Mesodermal cell (in vitro differentiated cells): ENCODE results near the gene PCID2.

Source experiments
- H3K27ac ChIP-seq: 2 replicates; pipeline ENCODE4 v1.7.0; 2013; ENCODE audit warnings: mild to moderate bottlenecking, low read depth, low read length, moderate library complexity; ENCODE audit not compliant: severe bottlenecking
- H3K36me3 ChIP-seq: 2 replicates; pipeline ENCODE4 v1.7.1; 2013; ENCODE audit warnings: mild to moderate bottlenecking, low read length, moderate library complexity; ENCODE audit not compliant: control insufficient read depth, insufficient read depth
- H3K4me1 ChIP-seq: one replicate; pipeline ENCODE4 v1.7.1; 2013; ENCODE audit warnings: mild to moderate bottlenecking, low read length; ENCODE audit not compliant: insufficient read depth, control insufficient read depth, poor library complexity, severe bottlenecking
- H3K4me3 ChIP-seq: 2 replicates; pipeline ENCODE4 v1.7.0; 2013; ENCODE audit warnings: low read length, control low read depth, mild to moderate bottlenecking; ENCODE audit not compliant: insufficient read depth, poor library complexity, severe bottlenecking; ENCODE audit errors: extremely low read depth
- H3K9me3 ChIP-seq: 2 replicates; pipeline ENCODE4 v1.7.1; 2013; ENCODE audit warnings: mild to moderate bottlenecking, low read length, moderate library complexity; ENCODE audit not compliant: control insufficient read depth
- WGBS, 2 experiments: methylation state at CpG; one replicate each; pipeline ENCODE4 v1.1.5; 2013; ENCODE audit warnings: missing lambda C conversion rate in 2 of 2; ENCODE audit not compliant: insufficient coverage in 2 of 2; 5-methylcytosine and 5-hydroxymethylcytosine counted together

PCID2 gene

GRCh38 chr13:113176280-113176679 is 32.2 kb downstream of the PCID2 start:
- H3K9me3 ChIP-seq = no peaks in the 10 kb centered on the region

GRCh38 chr13:113172419-113172926 is 36.0 kb downstream of the PCID2 start:
- 94 to 98% methylated on average over 11 to 13 of the region's 13 CpGs for WGBS, 2 experiments
- H3K36me3 ChIP-seq = peaks cover 66% of the 10 kb centered on the region

More at GRCh38 chr13:113176280-113176679, 32.2 kb downstream of the PCID2 start:
- no peak overlapping the region for H3K27ac ChIP-seq
- no peak overlapping the region for H3K4me3 ChIP-seq
- peaks cover 34% of the 10 kb centered on the region for H3K4me1 ChIP-seq
- WGBS, 2 experiments = 93 to 100% methylated on average over 3 of the region's 5 CpGs
- H3K36me3 ChIP-seq = peaks cover 76% of the 10 kb centered on the region

DNA sequence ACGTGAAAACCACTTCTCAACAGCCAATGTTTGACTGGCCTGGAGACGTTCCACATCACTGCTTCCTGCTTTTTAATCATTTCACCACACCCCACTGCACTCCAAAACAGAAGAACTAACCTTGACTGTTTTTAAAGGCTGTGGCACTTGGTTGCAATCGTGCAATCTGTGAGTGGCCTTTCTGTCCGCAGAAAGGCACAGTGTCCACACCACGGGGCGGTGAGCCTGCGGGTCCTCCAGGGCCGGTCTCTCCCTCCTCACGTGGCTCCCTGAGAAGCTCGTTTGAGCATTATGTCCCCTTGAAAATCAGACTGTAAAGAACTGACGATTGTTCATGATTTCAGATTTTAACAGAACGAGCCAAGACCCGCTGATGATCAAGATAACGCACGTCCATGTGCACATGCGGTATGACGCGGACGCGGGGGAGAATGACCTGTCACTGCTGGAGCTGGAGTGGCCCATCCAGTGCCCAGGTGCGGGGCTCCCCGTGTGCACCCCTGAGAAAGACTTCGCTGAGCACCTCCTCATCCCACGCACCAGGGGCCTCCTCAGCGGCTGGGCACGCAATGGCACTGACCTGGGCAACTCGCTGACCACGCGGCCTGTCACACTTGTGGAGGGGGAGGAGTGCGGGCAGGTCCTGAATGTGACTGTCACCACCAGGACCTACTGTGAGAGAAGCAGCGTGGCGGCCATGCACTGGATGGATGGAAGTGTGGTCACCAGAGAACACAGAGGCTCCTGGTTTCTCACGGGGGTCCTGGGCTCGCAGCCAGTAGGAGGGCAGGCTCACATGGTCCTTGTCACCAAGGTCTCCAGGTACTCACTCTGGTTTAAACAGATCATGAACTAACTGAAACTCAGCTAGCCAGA is 37.0 kb downstream of the PCID2 start:
- WGBS, 2 experiments = 95% methylated on average over 32 to 34 of the region's 34 CpGs
- H3K4me3 ChIP-seq = no peak overlapping the region
- no peaks in the 10 kb centered on the region for H3K9me3 ChIP-seq
- H3K36me3 ChIP-seq = peaks cover 63% of the 10 kb centered on the region
- no peak overlapping the region for H3K27ac ChIP-seq
- H3K4me1 ChIP-seq = peaks cover 7% of the 10 kb centered on the region

More at GRCh38 chr13:113172419-113172926, 36.0 kb downstream of the PCID2 start:
- no peak overlapping the region for H3K4me3 ChIP-seq
- H3K4me1 ChIP-seq = peaks cover 12% of the 10 kb centered on the region
- no peaks in the 10 kb centered on the region for H3K9me3 ChIP-seq
- H3K27ac ChIP-seq = no peak overlapping the region

DNA sequence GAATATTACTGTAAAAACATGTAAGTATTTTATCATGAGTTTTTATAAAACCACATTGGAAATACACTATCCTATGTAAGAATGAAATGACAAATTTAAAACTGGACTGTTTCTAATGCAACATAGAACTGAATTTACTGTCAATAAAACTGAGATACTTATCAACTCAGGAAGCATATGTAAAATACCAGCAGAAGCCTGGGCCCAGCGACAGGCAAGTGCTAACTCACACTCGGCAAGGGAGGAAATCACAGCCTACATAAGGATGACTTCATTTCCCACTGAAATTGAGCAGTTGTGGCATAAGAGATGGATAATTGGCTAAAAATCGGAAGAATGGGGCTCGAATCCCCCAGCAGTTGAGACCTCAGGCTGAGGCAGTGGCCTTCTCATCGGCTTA is 38.0 kb downstream of the PCID2 start:
- Histone ChIP-seq H3K4me3 (no peak overlapping the region), H3K36me3 (peaks cover 54% of the 10 kb centered on the region), H3K27ac (no peak overlapping the region), H3K9me3 (no peaks in the 10 kb centered on the region), H3K4me1 (peaks cover 7% of the 10 kb centered on the region)
- WGBS, 2 experiments = 92 to 100% methylated on average over 3 of the region's 5 CpGs

GRCh38 chr13:113169277-113170272 is 38.9 kb downstream of the PCID2 start:
- Histone ChIP-seq H3K27ac (peak overlapping the region; percentile 5), H3K4me3 (no peak overlapping the region), H3K36me3 (peaks cover 45% of the 10 kb centered on the region), H3K4me1 (peaks cover 7% of the 10 kb centered on the region), H3K9me3 (no peaks in the 10 kb centered on the region)
- 90 to 93% methylated on average over 7 to 9 of the region's 13 CpGs for WGBS, 2 experiments

DNA sequence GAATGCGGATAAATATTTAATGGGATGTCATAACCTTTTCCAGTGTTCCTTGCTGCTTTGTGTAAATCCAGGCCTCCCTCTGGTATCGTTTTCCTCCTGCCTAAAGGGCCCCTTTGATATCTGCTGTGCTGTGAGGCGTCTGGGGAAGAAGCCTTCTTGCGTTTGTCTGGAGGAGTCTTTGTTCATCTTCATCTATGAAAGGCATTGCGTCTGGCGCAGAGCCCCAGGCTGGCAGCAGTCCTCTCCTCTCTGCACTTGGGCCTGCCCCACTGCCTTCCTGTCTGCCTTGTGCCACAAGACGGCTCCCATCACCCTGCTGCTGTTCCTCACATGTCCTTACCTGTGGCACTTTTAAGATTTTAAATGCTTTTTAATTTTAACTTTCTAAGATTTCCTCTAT is 40.3 kb downstream of the PCID2 start:
- WGBS, 2 experiments = 97 to 100% methylated on average over 5 of the region's 7 CpGs
- H3K27ac ChIP-seq = no peak overlapping the region
- no peak overlapping the region for H3K4me3 ChIP-seq
- H3K9me3 ChIP-seq = no peaks in the 10 kb centered on the region
- peaks cover 45% of the 10 kb centered on the region for H3K36me3 ChIP-seq
- peaks cover 7% of the 10 kb centered on the region for H3K4me1 ChIP-seq

DNA sequence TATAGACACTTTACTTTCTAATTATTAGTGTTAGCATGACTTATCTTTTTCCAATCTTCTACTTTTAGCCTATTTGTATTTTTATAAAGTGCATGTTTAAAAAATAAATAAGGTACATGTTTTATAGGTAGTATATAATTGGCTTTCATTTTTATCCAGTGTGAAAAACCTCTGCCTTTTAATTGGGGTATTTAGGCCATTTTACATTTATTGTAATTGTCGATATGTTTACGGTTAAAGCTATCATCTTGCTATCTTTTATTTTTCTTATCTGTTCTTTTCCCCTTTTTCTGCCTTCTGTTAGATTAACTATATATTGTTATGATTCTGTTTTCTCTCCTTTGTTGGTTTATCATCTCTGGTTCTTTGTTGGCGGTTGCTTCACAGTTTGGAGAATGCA is 40.9 kb downstream of the PCID2 start:
- H3K36me3 ChIP-seq = peaks cover 39% of the 10 kb centered on the region
- H3K27ac ChIP-seq = no peak overlapping the region
- H3K9me3 ChIP-seq = no peaks in the 10 kb centered on the region
- peaks cover 7% of the 10 kb centered on the region for H3K4me1 ChIP-seq
- WGBS, 2 experiments = no CpG with 5 or more reads among the region's 3 CpGs
- no peak overlapping the region for H3K4me3 ChIP-seq

GRCh38 chr13:113167155-113167554 is 41.3 kb downstream of the PCID2 start:
- Histone ChIP-seq H3K4me1 (peaks cover 7% of the 10 kb centered on the region), H3K9me3 (no peaks in the 10 kb centered on the region), H3K36me3 (peaks cover 35% of the 10 kb centered on the region), H3K4me3 (no peak overlapping the region), H3K27ac (no peak overlapping the region)
- WGBS, 2 experiments = 92 to 94% methylated on average over 5 to 6 of the region's 10 CpGs

- 91 to 96% methylated on average over 3 of the region's 5 CpGs for WGBS, 2 experiments
- Histone ChIP-seq H3K4me3 (no peak overlapping the region), H3K4me1 (peaks cover 7% of the 10 kb centered on the region), H3K36me3 (peaks cover 31% of the 10 kb centered on the region), H3K27ac (no peak overlapping the region), H3K9me3 (no peaks in the 10 kb centered on the region)
Measured at GRCh38 chr13:113166681-113167080, 41.8 kb downstream of the PCID2 start.

- peaks cover 28% of the 10 kb centered on the region for H3K36me3 ChIP-seq
- no peak overlapping the region for H3K27ac ChIP-seq
- no peak overlapping the region for H3K4me3 ChIP-seq
- peaks cover 7% of the 10 kb centered on the region for H3K4me1 ChIP-seq
- H3K9me3 ChIP-seq = no peaks in the 10 kb centered on the region
- 96 to 98% methylated on average over 5 to 6 of the region's 10 CpGs for whole genome bisulfite sequencing, 2 experiments
Measured at GRCh38 chr13:113166266-113166665, 42.2 kb downstream of the PCID2 start.
